ENCODE results near the gene SMARCC1. TPM values are rescaled to one million over a fixed set of nuclear protein-coding genes. Genes with fewer than 3 reads are reported as not detected.
A peak's percentile ranks its signal among the peaks of the same experiment; 100 is the strongest.

Gene SMARCC1
- total RNA-seq, 2 donors from 2014 or later = 82.2 to 104 TPM

GRCh38 chr3:47606165-47606564 lies 175.5 kb downstream of the SMARCC1 start:
- ATAC-seq (no peak), DNase-seq (no peak)
- H3K36me3 Mint-ChIP-seq (ENCODE audit: low read depth) = peaks cover 9% of the 10 kb centered on the region
- H3K9me3 ChIP-seq (ENCODE audit: control insufficient read depth, low read length, poor library complexity, severe bottlenecking) = no peaks in the 10 kb centered on the region
- H3K27ac Mint-ChIP-seq = no peak overlapping the region
- H3K4me1 Mint-ChIP-seq = no peaks in the 10 kb centered on the region
- no peaks in the 10 kb centered on the region for H3K27me3 Mint-ChIP-seq
- H3K4me3 Mint-ChIP-seq = no peak overlapping the region

GRCh38 chr3:47605652-47606051 lies 176.0 kb downstream of the SMARCC1 start:
- Mint-ChIP-seq H3K4me1 (no peaks in the 10 kb centered on the region), H3K36me3 (ENCODE audit: low read depth) (peaks cover 9% of the 10 kb centered on the region), H3K27ac (peak overlapping the region; percentile 59), H3K4me3 (no peak overlapping the region), H3K27me3 (no peaks in the 10 kb centered on the region)
- no peak for DNase-seq
- no peak for ATAC-seq
- H3K9me3 ChIP-seq (ENCODE audit: control insufficient read depth, low read length, poor library complexity, severe bottlenecking) = no peaks in the 10 kb centered on the region

- H3K4me3 Mint-ChIP-seq = no peak overlapping the region
- H3K27me3 Mint-ChIP-seq = no peaks in the 10 kb centered on the region
- H3K4me1 Mint-ChIP-seq = no peaks in the 10 kb centered on the region
- peaks cover 2% of the 10 kb centered on the region for H3K36me3 Mint-ChIP-seq (ENCODE audit: low read depth)
- H3K27ac Mint-ChIP-seq = no peak overlapping the region
- ATAC-seq = no peak
- DNase-seq = no peak
- no peaks in the 10 kb centered on the region for H3K9me3 ChIP-seq (ENCODE audit: control insufficient read depth, low read length, poor library complexity, severe bottlenecking)
Measured at GRCh38 chr3:47604145-47604544, 177.5 kb downstream of the SMARCC1 start.

GRCh38 chr3:47603332-47603731 lies 178.4 kb downstream of the SMARCC1 start:
- no peaks in the 10 kb centered on the region for H3K4me1 Mint-ChIP-seq
- no peaks in the 10 kb centered on the region for H3K9me3 ChIP-seq (ENCODE audit: control insufficient read depth, low read length, poor library complexity, severe bottlenecking)
- peaks cover 2% of the 10 kb centered on the region for H3K36me3 Mint-ChIP-seq (ENCODE audit: low read depth)
- H3K27ac Mint-ChIP-seq = no peak overlapping the region
- H3K4me3 Mint-ChIP-seq = no peak overlapping the region
- H3K27me3 Mint-ChIP-seq = no peaks in the 10 kb centered on the region
- DNase-seq = no peak
- ATAC-seq = no peak

- Mint-ChIP-seq H3K27ac (no peak overlapping the region), H3K4me3 (no peak overlapping the region), H3K27me3 (no peaks in the 10 kb centered on the region), H3K36me3 (ENCODE audit: low read depth) (peaks cover 5% of the 10 kb centered on the region), H3K4me1 (no peaks in the 10 kb centered on the region)
- no peak for DNase-seq
- no peak for ATAC-seq
- no peaks in the 10 kb centered on the region for H3K9me3 ChIP-seq (ENCODE audit: control insufficient read depth, low read length, poor library complexity, severe bottlenecking)
Measured at GRCh38 chr3:47601281-47601680, 180.4 kb downstream of the SMARCC1 start.

GRCh38 chr3:47594792-47595191 lies 186.9 kb downstream of the SMARCC1 start:
- no peaks in the 10 kb centered on the region for H3K9me3 ChIP-seq (ENCODE audit: control insufficient read depth, low read length, poor library complexity, severe bottlenecking)
- Mint-ChIP-seq H3K4me3 (peak overlapping the region; percentile 36), H3K4me1 (no peaks in the 10 kb centered on the region), H3K27ac (no peak overlapping the region), H3K36me3 (ENCODE audit: low read depth) (peaks cover 6% of the 10 kb centered on the region), H3K27me3 (no peaks in the 10 kb centered on the region)
- no peak for DNase-seq
- no peak for ATAC-seq

- ATAC-seq = no peak
- H3K36me3 Mint-ChIP-seq (ENCODE audit: low read depth) = peaks cover 3% of the 10 kb centered on the region
Measured at GRCh38 chr3:47592066-47592795, 189.5 kb downstream of the SMARCC1 start.

GRCh38 chr3:47590216-47590615 lies 191.5 kb downstream of the SMARCC1 start:
- Mint-ChIP-seq H3K27ac (peak overlapping the region; percentile 72), H3K27me3 (no peaks in the 10 kb centered on the region), H3K4me3 (no peak overlapping the region), H3K4me1 (no peaks in the 10 kb centered on the region), H3K36me3 (ENCODE audit: low read depth) (peaks cover 3% of the 10 kb centered on the region)
- DNase-seq = no peak
- no peaks in the 10 kb centered on the region for H3K9me3 ChIP-seq (ENCODE audit: control insufficient read depth, low read length, poor library complexity, severe bottlenecking)
- no peak for ATAC-seq

More at GRCh38 chr3:47592066-47592795, 189.5 kb downstream of the SMARCC1 start:
- no peak for DNase-seq
- H3K27me3 Mint-ChIP-seq = no peaks in the 10 kb centered on the region
- H3K4me3 Mint-ChIP-seq = no peak overlapping the region
- peak overlapping the region; percentile 8 for H3K27ac Mint-ChIP-seq
- H3K9me3 ChIP-seq (ENCODE audit: control insufficient read depth, low read length, poor library complexity, severe bottlenecking) = no peaks in the 10 kb centered on the region
- H3K4me1 Mint-ChIP-seq = no peaks in the 10 kb centered on the region

- Mint-ChIP-seq H3K4me3 (no peak overlapping the region), H3K27me3 (no peaks in the 10 kb centered on the region), H3K36me3 (ENCODE audit: low read depth) (no peaks in the 10 kb centered on the region), H3K27ac (no peak overlapping the region), H3K4me1 (no peaks in the 10 kb centered on the region)
- no peaks in the 10 kb centered on the region for H3K9me3 ChIP-seq (ENCODE audit: control insufficient read depth, low read length, poor library complexity, severe bottlenecking)
- ATAC-seq (no peak), DNase-seq (no peak)
Measured at GRCh38 chr3:47588587-47588986, 193.1 kb downstream of the SMARCC1 start.

GRCh38 chr3:47588053-47588452 lies 193.6 kb downstream of the SMARCC1 start:
- Mint-ChIP-seq H3K4me1 (no peaks in the 10 kb centered on the region), H3K27ac (no peak overlapping the region), H3K4me3 (no peak overlapping the region), H3K36me3 (ENCODE audit: low read depth) (no peaks in the 10 kb centered on the region), H3K27me3 (no peaks in the 10 kb centered on the region)
- DNase-seq = no peak
- no peak for ATAC-seq
- H3K9me3 ChIP-seq (ENCODE audit: control insufficient read depth, low read length, poor library complexity, severe bottlenecking) = no peaks in the 10 kb centered on the region

GRCh38 chr3:47586746-47587145 lies 194.9 kb downstream of the SMARCC1 start:
- no peaks in the 10 kb centered on the region for H3K9me3 ChIP-seq (ENCODE audit: control insufficient read depth, low read length, poor library complexity, severe bottlenecking)
- Mint-ChIP-seq H3K36me3 (ENCODE audit: low read depth) (no peaks in the 10 kb centered on the region), H3K27me3 (no peaks in the 10 kb centered on the region), H3K4me3 (no peak overlapping the region), H3K27ac (no peak overlapping the region), H3K4me1 (no peaks in the 10 kb centered on the region)
- no peak for DNase-seq
- ATAC-seq = no peak

- no peaks in the 10 kb centered on the region for H3K9me3 ChIP-seq (ENCODE audit: control insufficient read depth, low read length, poor library complexity, severe bottlenecking)
- DNase-seq = no peak
- Mint-ChIP-seq H3K27me3 (peaks cover 15% of the 10 kb centered on the region), H3K36me3 (ENCODE audit: low read depth) (peaks cover 2% of the 10 kb centered on the region), H3K4me3 (no peak overlapping the region), H3K4me1 (peaks cover 6% of the 10 kb centered on the region), H3K27ac (no peak overlapping the region)
- no peak for ATAC-seq
Measured at GRCh38 chr3:47583320-47584075, 198.2 kb downstream of the SMARCC1 start.

- DNase-seq (no peak), ATAC-seq (no peak)
- H3K4me3 Mint-ChIP-seq = no peak overlapping the region
- no peaks in the 10 kb centered on the region for H3K9me3 ChIP-seq (ENCODE audit: control insufficient read depth, low read length, poor library complexity, severe bottlenecking)
- peaks cover 15% of the 10 kb centered on the region for H3K27me3 Mint-ChIP-seq
- H3K4me1 Mint-ChIP-seq = peaks cover 6% of the 10 kb centered on the region
- peaks cover 2% of the 10 kb centered on the region for H3K36me3 Mint-ChIP-seq (ENCODE audit: low read depth)
- H3K27ac Mint-ChIP-seq = no peak overlapping the region
Measured at GRCh38 chr3:47581835-47582234, 199.9 kb downstream of the SMARCC1 start.

- H3K27me3 Mint-ChIP-seq = peaks cover 15% of the 10 kb centered on the region
- ATAC-seq = no peak
- H3K4me1 Mint-ChIP-seq = peaks cover 6% of the 10 kb centered on the region
- peaks cover 2% of the 10 kb centered on the region for H3K36me3 Mint-ChIP-seq (ENCODE audit: low read depth)
- no peak overlapping the region for H3K27ac Mint-ChIP-seq
- no peak for DNase-seq
- no peak overlapping the region for H3K4me3 Mint-ChIP-seq
- H3K9me3 ChIP-seq (ENCODE audit: control insufficient read depth, low read length, poor library complexity, severe bottlenecking) = no peaks in the 10 kb centered on the region
Measured at GRCh38 chr3:47581422-47581821, 200.3 kb downstream of the SMARCC1 start.
